BE2C (cell line): Measurements from ENCODE around the gene EHBP1.

Source experiments
- DNase-seq: peaks from one replicate; pipeline ENCODE4 v3.0.0-alpha.2; 2020
- H3K27me3 ChIP-seq: fragments of 250-450 bp; sonication (Bioruptor Pico); 2 replicates; pipeline ENCODE4 v1.5.1; 2020; ENCODE audit warnings: mild to moderate bottlenecking
- H3K36me3 ChIP-seq: fragments of 250-450 bp; sonication (Bioruptor Pico); 2 replicates; pipeline ENCODE4 v1.5.1; 2020; ENCODE audit warnings: mild to moderate bottlenecking
- H3K4me1 ChIP-seq: fragments of 250-450 bp; sonication (Bioruptor Pico); 2 replicates; pipeline ENCODE4 v1.5.1; 2020
- H3K4me3 ChIP-seq: 2 replicates; pipeline ENCODE4 v1.5.1; 2011; ENCODE audit warnings: low read depth, low read length
- H3K9me3 ChIP-seq: fragments of 250-450 bp; sonication (Bioruptor Pico); 2 replicates; pipeline ENCODE4 v1.5.1; 2020
- TF ChIP-seq, protein P1 (sequence below): IDR thresholded peaks from 2 replicates; pipeline ENCODE4 v1.5.1; 2012; ENCODE audit warnings: mild to moderate bottlenecking, low read depth, low read length

The EHBP1 gene

DNA sequence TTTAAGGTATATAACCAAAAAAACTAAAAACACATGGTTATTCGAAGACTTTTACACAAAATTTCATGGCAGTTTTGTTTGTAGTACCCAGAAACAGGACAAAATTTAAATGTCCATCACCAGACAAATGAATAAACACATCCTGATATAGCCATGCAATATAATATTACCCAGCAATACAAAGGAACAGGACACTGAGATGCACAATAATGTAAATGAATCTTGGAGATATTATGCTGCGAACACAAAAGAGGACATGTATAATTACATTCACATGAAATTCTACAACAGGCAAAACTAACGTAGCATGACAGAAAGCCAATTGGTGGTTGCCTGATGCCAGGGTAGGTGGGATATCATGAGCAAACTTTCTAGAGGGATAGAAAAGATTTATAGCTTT is 252.7 kb downstream of the EHBP1 start:
- Histone ChIP-seq H3K9me3 (no peaks in the 10 kb centered on the region), H3K27me3 (no peaks in the 10 kb centered on the region), H3K4me3 (no peak overlapping the region), H3K4me1 (no peaks in the 10 kb centered on the region), H3K36me3 (no peaks in the 10 kb centered on the region)
- TF ChIP-seq, protein P1, sequence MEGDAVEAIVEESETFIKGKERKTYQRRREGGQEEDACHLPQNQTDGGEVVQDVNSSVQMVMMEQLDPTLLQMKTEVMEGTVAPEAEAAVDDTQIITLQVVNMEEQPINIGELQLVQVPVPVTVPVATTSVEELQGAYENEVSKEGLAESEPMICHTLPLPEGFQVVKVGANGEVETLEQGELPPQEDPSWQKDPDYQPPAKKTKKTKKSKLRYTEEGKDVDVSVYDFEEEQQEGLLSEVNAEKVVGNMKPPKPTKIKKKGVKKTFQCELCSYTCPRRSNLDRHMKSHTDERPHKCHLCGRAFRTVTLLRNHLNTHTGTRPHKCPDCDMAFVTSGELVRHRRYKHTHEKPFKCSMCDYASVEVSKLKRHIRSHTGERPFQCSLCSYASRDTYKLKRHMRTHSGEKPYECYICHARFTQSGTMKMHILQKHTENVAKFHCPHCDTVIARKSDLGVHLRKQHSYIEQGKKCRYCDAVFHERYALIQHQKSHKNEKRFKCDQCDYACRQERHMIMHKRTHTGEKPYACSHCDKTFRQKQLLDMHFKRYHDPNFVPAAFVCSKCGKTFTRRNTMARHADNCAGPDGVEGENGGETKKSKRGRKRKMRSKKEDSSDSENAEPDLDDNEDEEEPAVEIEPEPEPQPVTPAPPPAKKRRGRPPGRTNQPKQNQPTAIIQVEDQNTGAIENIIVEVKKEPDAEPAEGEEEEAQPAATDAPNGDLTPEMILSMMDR, result no peak
- DNase-seq, result no peak

- Histone ChIP-seq H3K9me3 (no peaks in the 10 kb centered on the region), H3K27me3 (no peaks in the 10 kb centered on the region), H3K4me3 (no peak overlapping the region), H3K4me1 (no peaks in the 10 kb centered on the region; the same call in 1 of the 2 replicates), H3K36me3 (no peaks in the 10 kb centered on the region)
- TF ChIP-seq, protein P1, result no peak
- DNase-seq, result no peak
These were observed 258.5 kb downstream of the EHBP1 start for GRCh38 chr2:62964050-62964449.

- no peaks in the 10 kb centered on the region for H3K9me3 ChIP-seq
- H3K4me1 ChIP-seq, result no peaks in the 10 kb centered on the region; the same call in 1 of the 2 replicates
- H3K36me3 ChIP-seq, result no peaks in the 10 kb centered on the region
- no peak for DNase-seq
- TF ChIP-seq, protein P1, result no peak
- H3K27me3 ChIP-seq, result no peaks in the 10 kb centered on the region
- H3K4me3 ChIP-seq, result no peak overlapping the region
These were observed 259.2 kb downstream of the EHBP1 start for GRCh38 chr2:62964671-62965070.

DNA sequence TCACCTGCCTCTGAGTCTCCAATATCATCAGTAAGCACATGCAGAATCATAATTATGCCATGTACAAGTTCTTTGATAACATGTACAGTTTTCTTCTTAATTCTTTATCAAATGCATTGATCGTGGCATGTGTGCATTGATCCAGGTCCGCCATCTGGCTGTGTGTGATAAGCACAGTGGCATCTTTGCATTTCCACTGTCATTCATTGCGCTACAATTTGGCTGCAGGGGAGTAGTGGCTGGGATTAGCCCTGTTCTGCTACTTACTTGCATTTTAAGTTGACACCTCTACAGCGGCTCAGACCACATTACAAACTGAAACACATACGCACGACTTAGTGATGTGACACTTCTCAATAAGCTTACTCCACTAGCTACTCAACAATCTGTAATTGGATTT is 261.5 kb downstream of the EHBP1 start:
- Histone ChIP-seq H3K9me3 (no peaks in the 10 kb centered on the region), H3K4me1 (no peaks in the 10 kb centered on the region; the same call in 1 of the 2 replicates), H3K27me3 (no peaks in the 10 kb centered on the region), H3K4me3 (no peak overlapping the region), H3K36me3 (no peaks in the 10 kb centered on the region)
- peak; percentile 15 for DNase-seq
- TF ChIP-seq, protein P1, result no peak

GRCh38 chr2:62968168-62968567 is 262.7 kb downstream of the EHBP1 start:
- no peak for DNase-seq
- Histone ChIP-seq H3K27me3 (no peaks in the 10 kb centered on the region), H3K9me3 (no peaks in the 10 kb centered on the region), H3K36me3 (no peaks in the 10 kb centered on the region), H3K4me3 (no peak overlapping the region), H3K4me1 (no peaks in the 10 kb centered on the region; the same call in 1 of the 2 replicates)
- TF ChIP-seq, protein P1, result no peak

GRCh38 chr2:62968668-62969067 is 263.2 kb downstream of the EHBP1 start:
- Histone ChIP-seq H3K9me3 (no peaks in the 10 kb centered on the region), H3K36me3 (no peaks in the 10 kb centered on the region), H3K4me1 (no peaks in the 10 kb centered on the region; the same call in 1 of the 2 replicates), H3K27me3 (no peaks in the 10 kb centered on the region), H3K4me3 (no peak overlapping the region)
- TF ChIP-seq, protein P1, result no peak
- DNase-seq, result no peak
